ENCODE measurements around the gene PI4KA.

PI4KA gene

GRCh38 chr22:20881869-20882815 lies 23.5 kb upstream of the PI4KA start:
- no peak for DNase-seq (ENCODE audit: low read depth)

GRCh38 chr22:20881231-20881630 lies 22.6 kb upstream of the PI4KA start:
- DNase-seq (ENCODE audit: low read depth) = no peak

DNA sequence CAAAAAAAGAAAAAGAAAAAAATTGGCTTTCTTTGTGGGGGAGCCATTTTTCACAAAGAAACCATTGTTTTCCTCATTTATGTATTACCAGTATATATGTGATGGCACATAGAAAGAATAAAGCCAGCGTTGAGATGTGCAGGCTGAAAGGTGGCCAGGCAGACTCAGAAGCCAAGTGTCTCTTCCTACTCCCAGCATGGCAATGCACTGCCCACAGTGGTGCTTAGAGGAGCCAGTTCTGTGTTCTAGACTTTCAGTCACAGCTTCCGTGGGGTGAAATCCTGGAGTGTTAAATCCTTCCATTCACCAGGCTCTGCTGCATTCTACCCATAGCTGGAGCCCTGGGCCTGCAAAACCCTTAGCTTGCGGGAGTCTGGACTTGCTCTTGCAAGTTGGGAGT lies 19.1 kb upstream of the PI4KA start:
- no peak for DNase-seq (ENCODE audit: low read depth)

DNA sequence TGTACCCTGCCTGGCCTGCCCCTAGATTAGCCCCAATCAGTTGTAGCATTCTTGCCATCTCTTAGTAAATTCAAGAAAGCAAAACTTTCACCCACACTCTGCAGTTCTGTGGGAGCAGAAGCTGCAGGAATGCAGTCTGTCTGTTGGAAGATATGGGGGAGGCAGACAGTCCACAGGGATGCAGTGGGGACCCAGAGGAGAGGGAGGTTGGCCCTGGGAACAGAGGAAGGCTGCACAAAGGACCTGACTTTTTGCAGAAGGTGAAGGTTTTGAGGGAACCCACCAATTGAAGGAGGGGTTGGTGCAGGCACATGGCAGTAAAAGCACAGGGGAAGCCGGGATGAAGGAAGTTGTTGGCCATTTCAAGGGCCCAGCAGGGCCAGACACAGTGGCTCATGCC lies 16.7 kb upstream of the PI4KA start:
- DNase-seq (ENCODE audit: low read depth) = no peak

DNA sequence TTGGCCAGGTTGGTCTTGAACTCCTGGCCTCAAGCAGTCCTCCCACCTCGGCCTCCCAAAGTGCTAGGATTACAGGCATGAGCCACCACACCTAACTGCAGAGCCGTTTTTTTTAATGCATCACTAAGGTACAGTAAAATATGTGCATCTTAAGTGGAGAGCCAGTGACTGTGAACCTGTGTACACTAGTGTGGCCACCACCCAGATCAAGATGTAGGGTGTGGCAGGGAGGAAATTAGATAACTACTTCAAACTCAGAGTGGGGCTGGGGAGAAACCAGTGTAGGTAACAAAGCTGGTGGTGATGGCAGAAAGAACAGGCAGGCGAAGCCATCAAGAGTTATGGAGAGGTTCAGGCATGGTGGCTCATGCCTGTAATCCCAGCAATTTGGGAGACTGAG lies 14.6 kb upstream of the PI4KA start:
- no peak for DNase-seq (ENCODE audit: low read depth)

- no peak for DNase-seq (ENCODE audit: low read depth)
These were observed 10.6 kb upstream of the PI4KA start for GRCh38 chr22:20869234-20869633.

DNA sequence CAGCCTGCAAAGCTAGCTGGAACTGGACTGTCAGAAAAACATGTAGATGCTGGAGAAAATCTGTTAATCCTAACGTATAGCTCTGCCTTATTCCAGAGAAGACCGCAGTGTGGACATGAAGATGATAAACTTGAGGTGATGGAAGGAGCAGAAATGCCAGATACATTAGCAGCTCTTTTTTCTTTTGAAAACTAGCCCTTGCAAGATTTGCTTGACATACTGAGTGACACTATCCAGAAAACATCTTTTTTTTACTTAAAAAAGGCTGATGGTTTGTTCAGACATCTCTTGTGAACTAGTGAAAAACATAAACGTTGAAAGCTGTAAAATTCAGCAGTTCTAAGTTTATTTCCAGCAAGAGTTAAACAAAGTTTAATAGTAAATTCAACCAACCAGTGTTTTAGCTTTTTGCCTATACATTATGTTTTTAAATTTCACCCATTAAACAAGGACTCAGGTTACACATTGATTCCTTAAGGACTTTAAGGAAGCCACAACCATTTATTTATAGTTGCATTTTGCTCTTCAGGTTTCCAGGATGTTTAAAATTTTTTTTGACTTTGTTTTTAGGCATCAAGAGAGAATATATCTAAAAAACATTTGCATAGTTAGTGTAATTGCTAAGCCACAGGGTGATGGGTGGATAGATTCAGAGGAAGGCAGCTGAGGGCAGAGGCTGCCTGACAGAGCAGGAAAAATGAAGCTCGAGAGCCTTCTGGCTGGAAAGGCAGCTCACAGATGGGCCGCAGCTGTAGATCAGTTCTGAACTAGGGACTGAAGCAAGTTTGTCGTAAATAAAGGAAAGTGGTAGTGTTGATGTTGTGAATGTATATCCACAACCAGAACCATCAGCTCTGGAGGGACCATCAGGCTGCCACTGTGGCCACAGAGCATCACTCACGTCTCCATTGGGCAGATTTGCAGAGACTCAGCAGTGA lies 9.7 kb upstream of the PI4KA start:
- no peak for DNase-seq (ENCODE audit: low read depth)

DNA sequence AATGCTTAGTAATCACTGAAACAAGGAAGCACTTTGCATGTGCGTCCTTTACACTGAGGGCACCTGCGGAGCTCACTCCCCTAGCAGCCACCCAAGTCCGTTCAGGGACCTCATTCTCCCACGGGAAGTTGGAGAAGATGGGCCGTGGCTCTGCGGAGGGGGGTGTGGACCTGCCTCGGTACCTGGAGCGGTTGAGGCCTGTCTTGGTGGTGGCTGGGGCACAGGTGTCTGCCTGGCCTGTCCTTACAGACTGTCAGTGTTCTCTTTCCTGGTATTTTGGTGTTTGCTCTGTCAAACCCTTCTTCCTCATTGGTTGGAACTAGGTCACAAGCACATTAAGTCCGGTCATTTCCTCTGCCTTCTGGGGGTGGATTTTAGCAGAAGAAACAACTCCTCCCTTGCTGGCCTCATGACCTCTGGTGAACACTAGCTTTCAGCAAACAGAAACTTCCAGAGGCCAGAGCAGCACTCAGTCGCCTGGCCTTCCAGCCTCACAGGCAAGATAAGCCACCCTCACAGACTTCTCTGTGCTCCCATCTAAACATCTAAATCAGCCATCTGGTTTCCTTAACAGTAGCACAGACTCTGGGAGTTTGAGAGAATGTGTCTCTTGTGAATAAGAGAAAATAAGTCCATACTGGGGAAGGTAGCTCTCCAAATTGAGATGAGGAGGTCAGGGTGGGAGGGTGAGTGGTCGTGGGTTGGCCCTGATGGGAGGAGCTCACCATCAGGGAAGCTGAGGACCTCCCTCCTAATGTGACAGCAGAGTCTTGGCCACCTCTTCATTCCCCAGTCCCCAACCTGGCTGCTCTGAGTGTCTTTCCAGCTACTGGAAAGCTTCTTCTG lies 8.8 kb upstream of the PI4KA start:
- no peak for DNase-seq (ENCODE audit: low read depth)

GRCh38 chr22:20866736-20867135 lies 8.1 kb upstream of the PI4KA start:
- no peak for DNase-seq (ENCODE audit: low read depth)

- DNase-seq (ENCODE audit: low read depth) = no peak
These were observed 7.3 kb upstream of the PI4KA start for GRCh38 chr22:20865875-20866445.

DNA sequence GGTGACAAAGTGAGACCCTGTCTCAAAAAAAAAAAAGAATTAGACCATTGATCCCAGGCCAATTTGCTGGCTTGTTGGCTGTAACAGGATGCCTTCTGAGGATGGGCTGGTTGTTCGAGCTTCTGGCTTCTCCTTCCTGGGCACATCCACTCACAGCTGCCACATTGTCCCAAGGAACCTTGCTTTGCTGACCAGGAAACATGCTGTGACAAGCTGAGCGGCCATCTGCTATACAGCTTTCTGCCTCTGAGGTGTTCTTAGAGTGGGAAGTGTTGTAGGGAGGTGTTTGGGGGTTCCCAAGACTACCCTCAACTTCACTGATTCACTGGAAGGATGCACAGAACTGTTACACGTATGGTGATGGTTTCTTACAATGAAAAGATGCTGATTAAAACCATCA lies 6.7 kb upstream of the PI4KA start:
- DNase-seq (ENCODE audit: low read depth) = no peak

DNA sequence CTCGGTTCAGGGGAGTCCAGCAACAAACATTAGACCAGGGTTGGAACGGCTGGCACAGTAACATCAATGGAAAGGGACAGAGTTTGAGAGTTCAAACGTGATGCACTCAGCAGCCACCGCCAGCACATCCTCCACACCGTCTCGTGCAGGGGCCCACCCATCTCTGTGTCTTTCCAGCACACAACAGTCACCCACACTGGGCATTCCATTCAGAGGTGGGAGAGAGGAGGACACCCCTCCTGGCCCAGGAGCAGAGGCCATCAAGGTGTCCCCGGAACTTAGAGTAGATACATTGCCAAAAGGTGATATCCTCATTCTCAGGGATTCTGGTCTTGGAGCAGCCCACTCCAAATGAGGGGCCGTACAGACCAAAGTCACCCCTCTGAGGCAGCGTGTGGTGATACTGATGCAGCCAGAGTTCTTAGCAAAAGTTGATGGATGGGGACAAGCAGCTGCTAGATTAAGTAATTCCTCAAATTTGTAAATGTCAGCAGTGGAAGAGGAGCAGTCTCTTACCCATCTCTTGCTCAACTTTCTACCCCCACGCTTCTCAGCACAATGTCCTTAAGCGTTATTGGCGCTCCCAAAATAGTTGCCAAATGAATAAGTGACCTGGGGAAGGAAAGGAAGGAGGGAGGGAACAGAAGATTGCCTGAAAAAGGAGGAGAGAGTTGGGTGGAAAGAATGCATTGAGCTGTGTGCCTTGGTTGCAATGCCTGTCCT lies 5.7 kb upstream of the PI4KA start:
- no peak for DNase-seq (ENCODE audit: low read depth)

- no peak for DNase-seq (ENCODE audit: low read depth)
These were observed 4.8 kb upstream of the PI4KA start for GRCh38 chr22:20863366-20863765.

DNA sequence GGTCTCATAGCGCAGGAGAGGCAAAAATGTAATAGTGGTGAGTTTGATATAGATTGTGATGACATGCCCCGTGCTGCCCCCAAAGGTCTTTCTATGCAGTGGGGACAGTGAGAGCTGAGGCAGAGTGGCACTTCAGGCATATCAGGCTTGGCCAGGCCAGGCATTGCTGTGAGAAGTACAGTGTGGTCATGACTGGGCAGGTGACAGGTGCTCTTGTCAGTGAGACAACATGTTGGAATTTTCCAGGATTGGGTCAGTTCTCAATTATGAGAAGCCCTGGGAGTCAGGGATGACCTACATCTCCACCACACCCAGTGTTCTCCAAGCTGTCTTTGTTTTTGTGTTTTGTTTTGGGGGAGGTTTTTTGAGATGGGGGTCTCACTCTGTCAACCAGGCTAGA lies 3.9 kb upstream of the PI4KA start:
- DNase-seq (ENCODE audit: low read depth) = no peak

DNA sequence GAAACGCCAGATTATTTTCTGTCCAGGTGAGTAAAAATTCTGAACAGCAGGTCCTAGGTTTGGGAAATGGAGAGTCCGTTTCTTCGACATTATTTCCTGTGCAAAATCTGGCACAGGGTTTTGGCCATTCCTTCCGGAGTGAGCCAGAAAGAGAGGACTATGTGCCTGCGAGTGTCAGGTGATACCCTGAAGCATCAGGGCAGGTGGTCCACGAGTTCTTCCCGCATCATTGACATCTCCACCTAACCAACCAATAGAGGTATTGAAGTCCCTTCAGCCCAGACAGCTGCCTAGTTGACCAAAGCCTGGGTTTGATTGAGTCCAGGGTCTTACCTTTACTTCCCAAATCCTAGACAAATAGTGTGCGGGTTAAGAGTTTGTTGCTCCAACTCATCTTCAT lies 1.0 kb upstream of the PI4KA start:
- no peak for DNase-seq (ENCODE audit: low read depth)

DNA sequence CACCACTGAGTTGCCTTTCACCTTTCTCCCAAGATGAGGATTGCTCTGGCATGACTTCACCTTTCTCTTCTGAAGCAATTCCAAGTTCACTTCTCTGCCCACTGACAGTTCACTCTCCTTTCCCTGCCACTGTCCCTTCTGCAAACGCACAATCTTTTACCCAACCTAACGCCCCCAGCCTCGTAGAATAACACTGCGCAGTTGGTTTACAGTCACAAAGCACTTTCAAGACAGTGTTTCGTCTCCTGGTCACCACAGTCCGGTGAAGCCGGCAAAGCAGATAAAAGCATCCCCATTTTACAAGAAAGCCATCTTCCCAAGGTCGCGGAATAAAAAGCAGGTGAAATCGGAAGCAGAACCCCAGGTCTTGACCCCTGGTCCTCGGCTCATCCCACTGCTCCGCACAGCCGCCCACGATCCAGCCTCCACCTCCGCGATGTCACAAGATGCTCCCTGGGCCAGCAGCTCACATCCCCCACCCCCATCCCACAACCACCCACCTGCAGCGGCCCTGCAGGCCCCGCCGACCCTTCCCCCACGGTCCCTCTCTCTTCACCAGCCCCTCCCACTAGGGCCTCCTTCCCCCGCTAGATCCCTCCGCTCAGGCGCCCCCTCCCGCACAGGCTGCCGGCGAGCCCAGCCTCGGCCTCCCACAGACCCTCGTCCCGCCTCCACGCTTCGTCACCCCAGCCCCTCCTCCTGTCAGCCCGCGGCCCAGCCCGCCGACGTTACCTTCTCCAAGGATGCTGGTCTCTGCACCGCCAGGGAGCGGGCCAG lies 585 bp downstream of the PI4KA start:
- DNase-seq (ENCODE audit: low read depth) = peak; percentile 62

DNA sequence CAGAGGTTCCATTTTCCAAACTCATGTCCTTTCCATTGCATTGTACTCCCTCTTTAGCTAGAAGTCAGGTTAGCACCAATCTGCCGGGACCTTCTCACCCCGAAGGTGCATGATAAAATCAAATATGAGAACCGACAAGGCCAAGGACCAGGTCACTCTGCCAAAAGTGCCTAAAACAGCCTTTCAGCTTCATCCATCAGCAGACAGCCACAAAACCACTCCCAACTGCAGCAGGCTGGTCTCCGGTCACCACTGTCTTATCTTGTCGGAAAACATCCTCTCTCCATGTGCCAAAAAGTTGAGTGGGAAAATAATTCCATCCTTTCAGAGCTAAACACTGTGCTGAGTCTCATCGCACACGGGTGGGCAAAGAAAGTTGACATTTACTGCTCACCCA lies 1.4 kb downstream of the PI4KA start:
- DNase-seq (ENCODE audit: low read depth) = no peak

- DNase-seq (ENCODE audit: low read depth) = no peak
These were observed 5.4 kb downstream of the PI4KA start for GRCh38 chr22:20853236-20853660.

GRCh38 chr22:20852503-20852902 lies 6.1 kb downstream of the PI4KA start:
- no peak for DNase-seq (ENCODE audit: low read depth)

- no peak for DNase-seq (ENCODE audit: low read depth)
These were observed 6.5 kb downstream of the PI4KA start for GRCh38 chr22:20852076-20852475.
